Skeletal muscle cell (primary cell): Measurements from ENCODE around the gene ERO1A.
"Not testable (repeated sequence)": the region's sequence is repeated elsewhere in the genome, so short reads cannot be mapped to it uniquely, and the experiment has no call there.

Experiments used
- DNase-seq: peaks from one replicate; pipeline ENCODE4 v3.0.0-alpha.2; 2010; ENCODE audit warnings: low read depth
- H3K4me3 ChIP-seq: 2 replicates; pipeline ENCODE4 v1.5.1; 2011; ENCODE audit warnings: low read depth, mild to moderate bottlenecking, control low read depth, low read length, moderate library complexity

Gene ERO1A

GRCh38 chr14:52695481-52696091, at the start of gene ERO1A:
TSS of gene ERO1A (minus strand) at chr14:52695558. CDS start at chr14:52695481, 77 bp downstream.
- peak within 1 kb of the TSS; percentile 93 for H3K4me3 ChIP-seq
- DNase-seq: peak; percentile 77

- H3K4me3 ChIP-seq: no peak overlapping the region
- no peak for DNase-seq
These were observed 46.5 kb upstream of the ERO1A start for GRCh38 chr14:52741865-52742264.

- no peak overlapping the region for H3K4me3 ChIP-seq
- DNase-seq: no peak
These were observed 45.4 kb upstream of the ERO1A start for GRCh38 chr14:52740751-52741150.

DNA sequence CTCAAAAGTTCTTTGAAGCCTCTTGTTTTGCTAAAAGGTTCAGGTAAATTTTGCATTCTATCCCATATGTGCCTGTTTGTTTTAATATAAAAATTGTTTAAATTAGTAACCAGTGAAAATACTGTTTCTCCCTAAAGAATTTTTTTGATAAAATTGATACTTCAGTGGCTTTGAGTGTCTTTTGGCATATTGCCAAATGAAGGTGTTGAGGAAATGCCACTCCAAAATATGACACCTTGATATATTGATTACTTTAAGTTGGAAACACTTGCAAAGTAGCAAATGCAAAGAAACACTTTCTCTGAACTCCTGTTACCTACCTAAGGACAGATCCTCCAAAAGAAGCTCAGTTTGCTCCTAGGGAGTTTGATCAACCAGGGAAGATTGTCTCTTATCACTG, 43.1 kb upstream of the ERO1A start:
- H3K4me3 ChIP-seq: no peak overlapping the region
- DNase-seq: no peak

DNA sequence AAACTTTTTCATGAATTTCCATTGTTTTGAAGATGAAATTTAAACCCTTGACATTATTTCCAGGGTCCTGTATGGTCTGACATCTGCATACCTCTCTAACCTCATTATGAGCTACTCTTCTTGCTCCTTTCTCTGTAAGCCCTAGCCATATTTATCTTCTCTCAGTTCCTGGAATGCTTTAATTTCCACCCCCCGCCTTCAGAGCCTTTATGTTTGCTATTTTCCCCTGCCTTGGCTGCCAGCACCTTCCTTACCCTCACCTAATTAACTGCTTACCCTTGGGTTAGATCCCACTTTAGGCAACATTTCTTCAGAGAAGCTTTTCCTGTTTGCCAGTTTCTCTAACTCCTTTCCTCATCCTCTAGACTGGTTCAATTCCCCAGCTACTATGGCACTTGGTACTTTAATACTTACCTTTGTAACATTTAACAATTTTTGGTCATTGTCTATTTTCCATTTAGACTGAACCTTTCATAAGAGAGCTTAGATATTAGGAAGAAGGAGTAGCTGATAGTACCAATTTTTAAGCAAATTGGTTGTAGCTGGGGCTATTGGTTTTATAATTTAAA, 40.6 kb upstream of the ERO1A start:
- no peak for DNase-seq
- H3K4me3 ChIP-seq: no peak overlapping the region

DNA sequence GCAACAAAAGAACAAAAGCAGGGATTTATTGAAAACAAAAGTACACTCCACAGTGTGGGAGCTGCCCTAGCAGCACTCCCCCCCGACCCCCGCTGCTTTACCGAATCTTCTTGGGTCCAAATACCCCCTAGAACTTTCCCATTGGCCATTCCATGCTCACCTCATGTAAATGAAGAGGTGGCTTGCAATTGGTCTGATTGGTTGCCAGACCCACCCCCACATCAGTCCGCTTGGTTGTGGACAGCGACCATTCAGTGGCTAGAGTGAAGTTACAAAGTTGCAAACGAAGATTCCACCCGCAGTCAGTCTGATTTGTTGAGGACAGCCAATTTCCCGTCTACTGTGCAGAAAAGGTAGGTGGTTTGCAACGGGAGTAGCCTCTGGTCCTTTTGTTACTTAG, 38.5 kb upstream of the ERO1A start:
- H3K4me3 ChIP-seq: no peak overlapping the region

DNA sequence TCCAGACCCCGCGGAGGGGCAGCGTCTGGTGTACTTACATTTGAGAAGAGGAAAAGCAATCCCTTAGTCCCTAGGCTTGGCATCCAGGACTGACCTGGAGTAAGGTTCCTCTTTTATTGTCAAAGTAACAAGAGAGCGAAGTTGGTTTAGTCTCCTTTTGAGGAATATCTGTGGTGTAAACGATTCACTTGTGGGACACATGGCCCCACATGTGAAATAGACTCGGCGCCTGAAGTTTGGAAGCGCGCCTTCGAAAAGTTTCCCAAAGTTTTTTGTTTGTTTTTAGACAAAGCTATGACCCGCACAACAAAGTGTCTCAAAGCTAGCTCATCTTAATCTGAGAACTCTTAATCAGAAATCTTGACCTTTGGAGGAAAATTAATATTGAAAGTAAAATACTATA, 35.4 kb upstream of the ERO1A start:
- DNase-seq: no peak
- H3K4me3 ChIP-seq: peak overlapping the region; percentile 68

More for the DNA sequence above, 38.5 kb upstream of the ERO1A start:
- DNase-seq: no peak

DNA sequence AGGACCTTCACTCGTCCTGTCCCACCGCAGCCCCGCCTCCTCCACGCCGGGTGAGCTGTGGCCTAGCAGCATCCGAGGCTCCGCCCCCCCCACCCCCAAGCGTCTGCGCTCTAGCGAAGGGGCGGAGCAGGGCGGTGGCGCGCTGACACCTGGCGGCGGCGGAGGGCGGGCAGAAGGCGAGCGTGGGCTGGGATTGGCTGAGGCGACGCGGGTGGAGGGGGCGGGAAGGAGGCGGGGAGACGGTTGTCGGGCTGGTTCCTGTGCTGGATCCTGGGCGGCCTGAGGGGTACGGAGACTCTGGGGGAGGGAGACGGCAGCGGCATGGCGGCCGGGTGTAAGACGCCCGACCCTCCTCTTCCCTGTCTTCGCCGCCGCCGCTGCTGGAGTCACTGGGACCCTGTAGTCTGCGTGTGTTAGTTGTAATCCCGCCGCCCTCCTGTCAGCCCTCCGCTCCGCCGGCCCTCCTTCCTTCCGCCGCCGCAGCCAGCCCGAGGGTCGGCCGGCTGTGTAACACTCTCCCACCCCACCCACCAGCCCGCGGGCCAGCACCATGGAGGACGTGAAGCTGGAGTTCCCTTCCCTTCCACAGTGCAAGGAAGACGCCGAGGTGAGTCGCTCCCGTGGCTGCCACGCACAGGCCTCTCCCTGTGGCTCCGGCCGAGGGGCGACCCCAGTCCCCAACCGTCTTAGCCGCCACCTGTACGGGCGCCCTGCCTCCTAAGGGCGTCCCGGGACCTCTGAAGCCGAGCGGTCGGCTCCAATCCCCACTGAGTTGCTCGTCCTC, 34.8 kb upstream of the ERO1A start, which contains the start of gene STYX:
STYX (plus strand) TSS at position 242 of the 784 bp plus-strand sequence; CDS start at position 551, 309 bp downstream.
- peak; percentile 96 for DNase-seq
- H3K4me3 ChIP-seq: peak within 1 kb of the TSS; percentile 68

DNA sequence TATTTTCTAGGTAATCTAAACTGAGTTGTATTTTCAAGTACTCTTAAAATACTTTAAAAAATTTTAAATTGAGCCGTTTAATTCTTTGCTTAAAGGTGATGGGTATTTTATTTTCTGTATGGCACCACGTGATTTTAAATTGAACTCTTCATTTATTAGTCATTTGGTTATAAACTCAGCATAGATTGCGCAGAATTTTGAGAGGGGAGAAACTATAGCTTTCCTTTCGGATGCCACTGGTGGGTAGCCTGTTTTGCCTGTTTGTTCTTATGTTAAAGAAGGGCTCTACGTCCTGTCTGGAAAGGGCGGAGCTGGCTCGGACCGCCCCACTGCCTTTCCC, 34.2 kb upstream of the ERO1A start:
- H3K4me3 ChIP-seq: peak overlapping the region; percentile 27
- DNase-seq: no peak

- not testable (repeated sequence) for DNase-seq, H3K4me3 ChIP-seq
These were observed 33.7 kb upstream of the ERO1A start for GRCh38 chr14:52729035-52729434.

GRCh38 chr14:52727509-52727908, 32.2 kb upstream of the ERO1A start:
- H3K4me3 ChIP-seq, DNase-seq: not testable (repeated sequence)

- DNase-seq: no peak
- no peak overlapping the region for H3K4me3 ChIP-seq
These were observed 28.9 kb upstream of the ERO1A start for GRCh38 chr14:52724360-52724644.

GRCh38 chr14:52723514-52724359, 28.4 kb upstream of the ERO1A start:
- no peak for DNase-seq
- no peak overlapping the region for H3K4me3 ChIP-seq

DNA sequence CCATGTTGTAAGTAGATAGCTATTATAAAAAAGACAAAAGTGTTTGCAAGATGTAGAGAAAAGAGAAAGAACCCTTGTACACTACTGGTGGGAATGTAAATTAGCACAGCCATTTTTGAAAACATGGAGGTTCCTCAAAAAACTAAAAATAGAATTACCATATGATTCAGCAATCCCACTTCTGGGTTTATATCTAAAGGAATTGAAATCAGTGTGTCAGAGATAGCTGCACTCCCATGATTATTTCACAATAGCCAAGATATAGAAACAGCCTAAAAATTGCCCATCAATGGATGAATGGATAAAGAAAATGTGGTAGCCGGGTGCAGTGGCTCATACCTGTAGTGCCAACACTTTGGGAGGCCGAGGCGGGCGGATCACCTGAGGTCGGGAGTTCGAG, 20.8 kb upstream of the ERO1A start:
- H3K4me3 ChIP-seq: no peak overlapping the region
- DNase-seq: no peak

- H3K4me3 ChIP-seq: no peak overlapping the region
- no peak for DNase-seq
These were observed 16.3 kb upstream of the ERO1A start for GRCh38 chr14:52711666-52712065.

DNA sequence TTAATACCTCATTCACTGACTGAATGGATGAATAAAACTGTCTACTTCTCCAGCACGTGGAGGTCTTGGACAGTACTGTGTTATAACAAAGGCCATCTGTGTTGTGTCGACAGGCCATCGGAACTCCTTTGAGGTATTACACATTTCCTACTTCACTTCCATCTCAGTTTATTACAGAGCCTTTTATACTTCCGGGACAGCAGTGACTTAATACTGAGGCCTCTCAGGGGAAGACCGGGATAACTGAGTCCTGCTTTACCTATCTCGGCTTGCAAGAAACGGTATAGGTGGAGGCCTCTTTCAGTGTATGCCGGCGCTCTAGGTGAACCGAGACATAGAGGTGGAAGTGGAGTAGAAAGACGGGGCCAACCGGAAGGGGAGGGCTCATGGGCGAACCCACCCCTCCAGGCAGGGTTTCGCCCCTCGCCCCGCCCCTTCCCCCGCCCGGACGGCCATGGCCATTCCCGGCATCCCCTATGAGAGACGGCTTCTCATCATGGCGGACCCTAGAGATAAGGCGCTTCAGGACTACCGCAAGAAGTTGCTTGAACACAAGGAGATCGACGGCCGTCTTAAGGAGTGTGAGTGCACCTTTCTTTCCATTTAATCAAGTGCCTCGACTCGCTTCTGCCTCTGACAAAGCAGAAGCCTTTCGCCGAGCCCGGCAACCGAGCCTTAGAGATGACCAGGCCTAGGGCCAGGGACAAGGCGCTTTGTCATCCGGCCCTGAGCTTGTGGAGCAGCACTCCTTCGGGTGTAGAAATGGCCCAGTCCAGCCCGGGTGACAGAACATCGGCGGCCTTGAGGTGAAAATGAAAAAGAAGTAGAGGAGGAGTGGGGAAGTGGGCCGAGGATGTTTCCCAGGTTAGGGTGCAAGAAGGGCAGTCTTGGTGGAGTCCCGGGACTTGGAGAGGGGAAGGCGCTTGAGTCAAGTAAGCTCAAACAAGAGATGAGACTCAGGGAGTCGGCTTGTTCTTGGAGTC, 11.7 kb upstream of the ERO1A start, which contains the start of gene PSMC6:
PSMC6 (plus strand) TSS at position 477 of the 983 bp plus-strand sequence; CDS start at position 497, 20 bp downstream.
- peak; percentile 58 for DNase-seq
- peak within 1 kb of the TSS; percentile 93 for H3K4me3 ChIP-seq

- no peak for DNase-seq
- H3K4me3 ChIP-seq: peak overlapping the region; percentile 93
These were observed 10.9 kb upstream of the ERO1A start for GRCh38 chr14:52706286-52706685.

DNA sequence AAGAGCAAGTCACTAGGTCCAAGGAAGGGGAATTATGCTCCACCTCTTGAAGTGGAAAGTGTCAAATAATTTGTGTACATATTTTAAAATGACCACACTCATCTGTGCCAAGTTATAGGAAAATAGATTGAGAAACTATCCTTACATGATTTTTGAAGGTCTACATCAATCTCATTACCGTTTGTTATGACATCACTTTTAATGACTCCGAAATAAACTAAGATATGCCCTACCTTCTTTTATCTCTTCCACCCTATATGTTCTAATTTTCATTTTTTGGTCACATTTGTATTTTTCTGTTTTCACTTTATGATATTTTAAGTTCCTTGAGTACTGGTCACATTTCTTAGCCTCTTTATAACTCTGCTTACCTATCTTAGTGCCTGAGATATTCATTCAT, 8.3 kb upstream of the ERO1A start:
- no peak overlapping the region for H3K4me3 ChIP-seq
- no peak for DNase-seq

- no peak overlapping the region for H3K4me3 ChIP-seq
- peak; percentile 96 for DNase-seq
These were observed 7.9 kb upstream of the ERO1A start for GRCh38 chr14:52703225-52703624.
